ENCODE measurements around the gene RBSN.

Gene RBSN

GRCh38 chr3:15099364-15100098 is 583 bp upstream of the RBSN start:
- no peak for DNase-seq (ENCODE audit: low spot score)

DNA sequence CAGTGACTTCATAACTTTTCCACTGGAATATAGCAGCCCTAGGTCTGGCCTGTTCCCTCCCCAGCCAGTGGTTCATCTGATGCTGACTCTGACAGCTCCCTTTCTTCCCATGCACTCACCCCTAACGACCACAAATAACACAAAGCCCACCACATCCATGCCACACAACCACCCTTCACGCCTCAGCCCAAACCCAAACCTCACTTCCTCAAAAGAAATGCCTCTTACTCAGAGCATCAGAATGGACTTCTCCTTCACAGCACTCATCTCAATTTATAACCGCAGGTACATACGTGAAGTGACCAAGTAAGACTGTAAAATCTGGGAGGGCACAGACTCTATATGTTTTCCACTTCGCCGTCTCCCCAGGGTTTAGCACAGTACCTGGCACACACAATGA is 1.1 kb downstream of the RBSN start:
- DNase-seq (ENCODE audit: low spot score) = peak; percentile 76

DNA sequence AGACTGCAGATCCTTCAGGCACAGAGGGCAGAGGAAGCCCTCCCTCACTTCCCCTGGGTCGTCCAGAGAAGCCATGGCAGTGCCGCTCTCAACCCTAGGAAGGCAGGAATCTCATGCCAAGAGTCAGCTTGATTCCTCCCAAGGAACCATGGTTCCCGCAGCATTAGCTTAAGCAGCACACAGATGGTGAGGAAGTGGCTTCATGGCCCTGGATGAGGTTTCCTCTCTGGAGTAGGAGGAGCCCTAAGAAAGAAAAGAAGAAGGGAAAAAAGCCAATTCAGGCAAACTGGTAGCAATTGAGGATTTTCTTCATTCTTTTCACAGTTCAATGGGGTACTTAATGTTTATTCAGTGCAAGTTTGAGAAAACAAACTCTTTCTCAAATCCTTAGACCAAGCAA is 2.9 kb downstream of the RBSN start:
- DNase-seq (ENCODE audit: low spot score) = no peak

- DNase-seq (ENCODE audit: low spot score) = no peak
These were observed 4.6 kb downstream of the RBSN start for GRCh38 chr3:15094187-15094875.

DNA sequence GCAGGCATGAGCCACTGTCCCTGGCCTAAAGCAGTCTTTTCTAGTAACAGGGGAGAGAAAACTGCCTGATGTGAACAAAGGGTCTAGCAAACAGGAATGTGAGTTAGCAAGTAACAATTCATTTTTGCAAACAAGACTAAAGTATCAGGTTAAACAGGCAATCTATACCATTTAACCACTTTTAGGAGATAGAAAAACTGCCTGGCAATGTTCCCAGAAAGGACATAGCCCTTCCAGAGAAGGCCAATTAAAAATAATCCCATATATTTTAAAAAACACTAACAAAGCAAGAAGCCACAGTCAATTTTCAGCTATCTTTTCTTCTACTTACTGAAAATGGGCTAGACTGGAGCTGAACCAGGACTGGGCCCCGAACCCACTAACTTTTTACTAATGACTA is 6.3 kb downstream of the RBSN start:
- no peak for DNase-seq (ENCODE audit: low spot score)

GRCh38 chr3:15091575-15091974 is 7.4 kb downstream of the RBSN start:
- no peak for DNase-seq (ENCODE audit: low spot score)

DNA sequence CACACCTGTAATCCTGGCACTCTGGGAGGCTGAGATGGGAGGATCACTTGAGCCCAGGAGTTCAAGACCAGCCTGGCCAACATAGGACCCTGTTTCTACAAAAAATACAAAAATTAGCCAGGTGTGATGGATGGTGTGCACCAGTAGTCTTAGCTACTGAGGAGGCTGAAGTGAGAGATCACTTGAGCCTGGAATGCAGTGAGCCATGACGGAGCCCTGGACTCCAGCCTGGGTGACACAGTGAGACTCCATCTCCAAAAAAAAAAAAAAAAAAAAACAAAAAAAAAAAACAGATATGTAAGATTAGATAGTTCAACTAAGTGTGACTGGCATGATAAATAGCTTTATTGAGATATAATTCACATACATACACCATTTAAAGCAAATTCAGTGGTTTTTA is 9.7 kb downstream of the RBSN start:
- DNase-seq (ENCODE audit: low spot score) = no peak

DNA sequence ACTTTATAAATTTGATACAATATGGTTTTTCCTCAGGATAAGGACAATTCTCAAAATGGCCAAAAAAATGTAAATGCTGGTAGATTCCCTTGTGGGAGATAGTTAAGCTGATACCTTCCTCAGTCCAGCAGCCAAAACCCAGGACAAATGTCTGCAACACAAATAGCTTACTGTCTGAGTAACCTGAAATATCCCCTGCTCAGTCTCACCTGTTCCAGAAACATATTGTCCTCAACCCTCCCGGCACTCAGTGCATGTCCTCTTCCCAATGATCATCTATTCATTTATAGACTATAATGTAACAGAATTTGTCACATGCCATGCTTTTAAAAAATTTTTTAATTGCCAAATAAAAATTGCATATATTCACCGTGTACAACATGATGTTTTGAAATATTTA is 12.2 kb downstream of the RBSN start:
- DNase-seq (ENCODE audit: low spot score) = no peak

DNA sequence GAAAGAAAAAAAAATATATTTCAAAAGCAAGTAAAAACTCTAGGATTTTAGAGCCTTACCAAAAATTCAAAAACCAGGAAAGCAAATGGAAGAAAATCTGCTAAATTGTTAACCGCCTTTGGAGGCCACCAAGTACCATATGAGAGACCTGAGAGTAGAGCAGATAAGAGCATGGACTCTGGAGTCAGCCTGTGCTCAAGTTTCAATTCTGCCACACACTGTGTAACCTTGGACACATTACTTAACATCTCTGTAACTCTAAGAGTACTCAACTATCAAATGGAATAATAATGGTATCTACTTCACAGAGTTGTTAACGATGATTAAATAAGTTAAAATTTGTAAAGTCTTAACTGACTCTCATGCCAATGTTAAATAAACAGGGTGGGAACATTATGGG is 12.7 kb downstream of the RBSN start:
- no peak for DNase-seq (ENCODE audit: low spot score)

- DNase-seq (ENCODE audit: low spot score) = no peak
These were observed 15.7 kb downstream of the RBSN start for GRCh38 chr3:15083252-15083651.

DNA sequence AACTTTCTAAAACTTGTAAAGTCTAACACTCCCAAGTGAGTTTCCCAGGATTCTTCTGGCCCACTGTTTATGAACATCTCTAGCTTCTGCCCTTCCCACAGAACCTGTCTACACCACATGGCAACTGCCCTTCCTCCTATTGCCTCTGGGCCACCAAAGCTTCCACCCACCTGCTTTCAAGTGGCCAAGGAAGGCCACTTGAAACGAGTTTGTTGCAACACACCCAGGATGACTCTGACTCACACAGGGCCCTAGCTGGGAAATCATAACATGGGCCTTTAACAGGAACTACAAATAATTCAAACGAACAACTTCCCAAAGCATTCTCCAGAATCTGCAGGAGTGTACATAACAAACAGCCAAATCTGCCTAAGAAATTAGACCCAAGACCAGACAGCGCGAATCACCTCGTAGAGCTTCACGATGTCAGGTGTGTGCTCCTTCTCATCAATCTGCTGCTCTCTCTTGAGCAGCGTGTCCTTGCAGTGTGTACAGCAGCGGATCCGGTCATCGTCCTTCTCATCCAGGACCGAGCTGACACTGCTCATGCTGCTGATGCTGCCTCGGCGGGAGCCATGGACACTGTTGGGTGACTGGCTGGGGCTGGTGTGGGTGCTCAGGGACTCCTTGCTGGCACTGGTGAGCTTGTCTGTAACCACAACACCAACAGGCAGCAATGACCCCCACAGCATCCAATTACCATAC is 16.8 kb downstream of the RBSN start:
- no peak for DNase-seq (ENCODE audit: low spot score)

GRCh38 chr3:15079091-15079490 is 19.9 kb downstream of the RBSN start:
- peak; percentile 17 for DNase-seq (ENCODE audit: low spot score)

DNA sequence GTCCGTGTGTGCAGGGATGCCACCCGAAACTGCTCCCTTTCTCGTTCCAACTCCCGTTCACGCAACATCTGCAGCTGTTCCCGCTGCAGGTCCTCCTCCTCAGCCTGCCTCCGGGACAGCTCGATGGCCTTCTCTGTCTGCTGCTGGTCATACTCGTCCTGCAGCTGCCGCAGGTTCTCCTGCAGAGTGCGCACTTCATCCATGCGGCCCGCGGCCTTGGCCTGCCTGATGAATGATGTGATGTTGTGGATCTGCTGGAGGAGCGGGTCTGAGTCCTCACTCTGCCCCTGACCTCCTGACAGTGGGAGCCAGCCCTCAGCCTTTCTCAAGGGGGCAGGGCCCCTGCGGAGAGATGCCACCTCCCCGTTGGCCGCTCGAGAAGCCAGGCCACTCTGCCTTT is 24.4 kb downstream of the RBSN start:
- no peak for DNase-seq (ENCODE audit: low spot score)

DNA sequence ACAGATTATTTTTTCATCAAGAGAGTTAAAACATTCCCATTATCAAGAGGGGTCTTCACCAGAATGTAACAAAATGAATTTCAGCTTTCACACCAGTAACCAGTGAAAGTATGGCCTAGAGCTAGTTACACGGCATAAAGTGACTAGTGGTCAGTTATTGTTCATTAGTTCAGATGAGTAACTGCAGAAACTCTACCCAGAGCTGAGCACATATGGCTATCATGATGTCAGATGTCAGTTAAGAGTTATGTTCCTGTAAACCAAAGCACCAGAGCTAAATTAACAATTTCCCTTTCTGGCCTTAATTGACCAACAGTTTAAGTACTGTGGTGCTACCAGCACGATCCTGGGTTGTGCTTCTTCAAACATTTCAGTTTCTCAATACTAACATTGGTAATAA is 27.2 kb downstream of the RBSN start:
- no peak for DNase-seq (ENCODE audit: low spot score)

- DNase-seq (ENCODE audit: low spot score) = no peak
These were observed 29.5 kb downstream of the RBSN start for GRCh38 chr3:15069441-15069840.

GRCh38 chr3:15066467-15066866 is 32.5 kb downstream of the RBSN start:
- DNase-seq (ENCODE audit: low spot score) = no peak

DNA sequence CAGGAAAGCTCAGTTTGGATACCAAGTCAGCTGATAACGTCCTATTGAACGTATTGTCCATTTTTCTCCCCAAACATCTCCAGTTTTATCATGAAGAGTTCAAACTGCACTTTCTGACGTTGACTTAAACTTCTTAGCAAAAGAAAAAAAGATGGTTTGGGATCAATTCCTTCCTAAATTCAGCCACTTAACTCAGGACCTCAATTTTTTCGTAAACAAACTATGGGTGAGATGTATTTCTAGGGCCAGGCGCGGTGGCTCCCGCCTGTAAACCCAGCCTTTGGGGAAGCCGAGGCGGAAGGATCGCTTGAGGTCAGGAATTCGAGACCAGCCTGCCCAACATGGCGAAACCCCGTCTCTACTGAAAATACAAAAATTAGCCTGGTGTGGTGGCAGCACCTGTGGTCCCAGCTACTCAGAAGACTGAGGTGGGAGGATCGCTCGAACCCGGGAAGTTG is 33.4 kb downstream of the RBSN start:
- no peak for DNase-seq (ENCODE audit: low spot score)

GRCh38 chr3:15064835-15065549 is 34.0 kb downstream of the RBSN start, which contains the start of gene MRPS25:
Gene MRPS25, minus strand, starts transcription at chr3:15065315. Its CDS starts 121 bp downstream, at chr3:15065194.
- peak; percentile 95 for DNase-seq (ENCODE audit: low spot score)

- peak; percentile 45 for DNase-seq (ENCODE audit: low spot score)
These were observed 34.6 kb downstream of the RBSN start for GRCh38 chr3:15064299-15064834.

DNA sequence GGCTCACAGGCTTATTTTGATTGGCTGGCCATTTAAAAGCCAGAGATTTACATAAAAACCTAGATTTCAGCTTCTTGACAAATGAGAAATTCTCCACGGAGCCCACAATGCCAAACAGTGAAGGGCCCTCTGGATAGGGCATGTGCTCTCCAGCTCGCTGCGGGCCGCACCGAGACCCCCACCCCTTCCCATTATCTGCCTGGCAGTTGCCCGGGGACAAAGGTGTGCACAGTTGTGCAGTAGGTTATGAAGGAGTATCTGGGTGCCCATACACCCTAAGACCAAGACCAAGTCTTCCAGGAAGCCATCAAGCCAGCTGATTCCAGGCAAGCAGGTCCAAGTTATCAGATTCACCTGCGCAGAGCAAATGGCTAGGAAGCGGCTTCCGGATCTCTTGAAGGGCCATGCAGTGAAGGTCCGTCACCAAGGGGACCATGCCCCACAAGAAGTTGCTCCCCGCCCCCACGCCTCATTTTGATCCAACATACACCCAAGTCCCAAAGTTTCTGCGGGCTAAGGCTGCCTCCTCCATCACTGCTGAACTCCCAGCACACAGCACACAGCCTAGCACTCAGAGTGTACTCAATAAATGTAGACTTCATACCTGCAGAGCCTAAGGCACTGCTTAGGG is 35.2 kb downstream of the RBSN start:
- no peak for DNase-seq (ENCODE audit: low spot score)

- DNase-seq (ENCODE audit: low spot score) = no peak
These were observed 35.7 kb downstream of the RBSN start for GRCh38 chr3:15063238-15063637.

- no peak for DNase-seq (ENCODE audit: low spot score)
These were observed 38.9 kb downstream of the RBSN start for GRCh38 chr3:15060029-15060428.
